K562 (cell line): ENCODE data around the gene CACNA1C.

Experiments used
- KLF16 ChIP-seq: IDR thresholded peaks from 2 replicates; pipeline ENCODE4 v1.6.1; 2016; ENCODE audit warnings: antibody characterized with exemption
- MIER1 ChIP-seq: fragments of 450-650 bp; IDR thresholded peaks from 2 replicates; pipeline ENCODE4 v1.6.1; 2016; ENCODE audit warnings: antibody characterized with exemption, mild to moderate bottlenecking, low read depth
- NRF1 ChIP-seq, 2 experiments: fragments of 450-650 bp; IDR thresholded peaks in 1 of 2; conservative IDR thresholded peaks in 1 of 2; 2 replicates each; pipeline ENCODE4 v1.6.1; 2014; ENCODE audit warnings: mild to moderate bottlenecking in 2 of 2
- RCOR1 ChIP-seq, 2 experiments: IDR thresholded peaks; 2 replicates each; pipeline ENCODE4 v1.6.1; 2012; ENCODE audit warnings: low read depth in 2 of 2, low read length in 2 of 2, borderline replicate concordance in 1 of 2, improper control_type of control experiment in 1 of 2
- SP1 ChIP-seq: sonication (generic); formaldehyde crosslinking; IDR thresholded peaks from 2 replicates; pipeline ENCODE4 v1.8.1; 2022; ENCODE audit warnings: mild to moderate bottlenecking, missing genetic modification reagents
- ZNF766 ChIP-seq: fragments of 200-800 bp; sonication (Bioruptor generic); conservative IDR thresholded peaks from 2 replicates; pipeline ENCODE4 v1.6.1; 2016; ENCODE audit warnings: missing genetic modification characterization, missing compliant biosample characterization

- TF ChIP-seq KLF16 (peak; percentile 51; the same call in 1 of the 2 replicates), ZNF766 (no peak), MIER1 (no peak), NRF1 (conservative IDR thresholded peaks at IDR 0.05 in 1 of 2, IDR thresholded peaks at IDR 0.05 in 1 of 2) (no peak), SP1 (CRISPR knock-in tag) (no peak), RCOR1 (IDR thresholded peaks at IDR 0.05; ENCODE audit: borderline replicate concordance in 1 of 2, low read depth in 2 of 2, low read length in 2 of 2) (no peak)
These were observed 342.7 kb downstream of the CACNA1C start for GRCh38 chr12:2395354-2395977.
